ENCODE results near the gene MYH8. TPM values are rescaled to one million over a fixed set of nuclear protein-coding genes. Genes with fewer than 3 reads are reported as not detected.

The MYH8 gene
- total and polyA plus RNA-seq, 9 of the 15 experiments (the other 6 are each of a cell fraction or from before 2014, with no cell fraction given), result 0.01 to 0.05 (median 0.03) TPM; not detected in 6

DNA sequence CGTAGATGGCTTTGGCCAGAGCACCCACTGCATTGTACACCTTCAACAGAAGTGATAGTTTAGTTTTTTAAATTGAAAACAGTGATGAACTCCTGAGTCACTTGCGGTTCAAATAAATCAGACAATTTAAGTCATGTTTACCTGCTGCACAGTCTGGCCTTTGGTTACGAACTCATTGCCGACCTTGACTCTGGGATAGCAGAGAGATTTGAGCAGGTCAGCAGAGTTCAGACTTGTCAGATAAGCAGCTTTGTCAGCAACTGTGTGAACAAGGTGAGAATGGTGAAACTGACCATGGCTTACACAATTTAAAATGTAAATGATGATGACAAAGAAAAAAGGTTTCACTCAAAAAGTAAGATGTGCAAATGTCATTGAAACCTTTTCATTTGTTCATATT lies 38.3 kb upstream of the MYH8 start:
- FAIRE-seq, result no peak
- Histone ChIP-seq H3K79me2 (ENCODE audit: control insufficient read depth, insufficient read depth, low read length) (no peaks in the 10 kb centered on the region), H4K20me1 (replicated peaks; ENCODE audit: control insufficient read depth, insufficient read depth, low read length) (no peaks in the 10 kb centered on the region), H3K4me3 (no peak overlapping the region), H3K4me1 (replicated peaks in 1 of 2; ENCODE audit: control insufficient read depth in 2 of 2, insufficient read depth in 2 of 2, low read length in 2 of 2) (no peaks in the 10 kb centered on the region), H3K36me3 (ENCODE audit: control insufficient read depth, insufficient read depth, low read length) (no peaks in the 10 kb centered on the region), H3K9me3 (replicated peaks; ENCODE audit: control insufficient read depth, insufficient read depth, low read depth, low read length) (no peaks in the 10 kb centered on the region), H3K4me2 (ENCODE audit: insufficient read depth, low read length) (no peak overlapping the region), H2AFZ (ENCODE audit: low read depth, low read length) (no peak overlapping the region), H3K9me1 (ENCODE audit: control insufficient read depth, insufficient read depth, low read length) (no peaks in the 10 kb centered on the region), H3K27me3 (ENCODE audit: control insufficient read depth in 2 of 2, insufficient read depth in 2 of 2, low read length in 2 of 2) (no peaks in the 10 kb centered on the region), H3K27ac (ENCODE audit: extremely low read depth, low read depth, low read length) (no peak overlapping the region), H3K9ac (ENCODE audit: insufficient read depth in 1 of 2, low read depth in 2 of 2, low read length in 2 of 2) (no peak overlapping the region)
- BruUV-seq (replicated peaks), result no TSS peak
- WGBS (ENCODE audit: insufficient coverage, low coverage, missing lambda C conversion rate), result 2% methylated on average over 4 of the region's 4 CpGs
- ATAC-seq, result no peak
- intact Hi-C loops (cut with micrococcal nuclease), result no loop called here
- in situ Hi-C loops (cut with MboI), result no loop called here
- CTCF ChIA-PET (ENCODE audit: low intra/inter-chr PET ratio), result no interaction called here
- POLR2A ChIA-PET, result no interaction called here
- DNase-seq (ENCODE audit: extremely low read depth in 1 of 4, low spot score in 3 of 4), result no peak
- TF ChIP-seq TBL1XR1 (IDR thresholded peaks at IDR 0.05; ENCODE audit: low read length in 2 of 2), result no peak
- no peak for TF ChIP-seq KLF16 (IDR thresholded peaks at IDR 0.05)
- no peak for TF ChIP-seq MAFG (tag; conservative IDR thresholded peaks at IDR 0.05)
- no peak for TF ChIP-seq NCOA6 (IDR thresholded peaks at IDR 0.05)
- TF ChIP-seq, protein P1, sequence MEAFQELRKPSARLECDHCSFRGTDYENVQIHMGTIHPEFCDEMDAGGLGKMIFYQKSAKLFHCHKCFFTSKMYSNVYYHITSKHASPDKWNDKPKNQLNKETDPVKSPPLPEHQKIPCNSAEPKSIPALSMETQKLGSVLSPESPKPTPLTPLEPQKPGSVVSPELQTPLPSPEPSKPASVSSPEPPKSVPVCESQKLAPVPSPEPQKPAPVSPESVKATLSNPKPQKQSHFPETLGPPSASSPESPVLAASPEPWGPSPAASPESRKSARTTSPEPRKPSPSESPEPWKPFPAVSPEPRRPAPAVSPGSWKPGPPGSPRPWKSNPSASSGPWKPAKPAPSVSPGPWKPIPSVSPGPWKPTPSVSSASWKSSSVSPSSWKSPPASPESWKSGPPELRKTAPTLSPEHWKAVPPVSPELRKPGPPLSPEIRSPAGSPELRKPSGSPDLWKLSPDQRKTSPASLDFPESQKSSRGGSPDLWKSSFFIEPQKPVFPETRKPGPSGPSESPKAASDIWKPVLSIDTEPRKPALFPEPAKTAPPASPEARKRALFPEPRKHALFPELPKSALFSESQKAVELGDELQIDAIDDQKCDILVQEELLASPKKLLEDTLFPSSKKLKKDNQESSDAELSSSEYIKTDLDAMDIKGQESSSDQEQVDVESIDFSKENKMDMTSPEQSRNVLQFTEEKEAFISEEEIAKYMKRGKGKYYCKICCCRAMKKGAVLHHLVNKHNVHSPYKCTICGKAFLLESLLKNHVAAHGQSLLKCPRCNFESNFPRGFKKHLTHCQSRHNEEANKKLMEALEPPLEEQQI (IDR thresholded peaks at IDR 0.05), result no peak
- TF ChIP-seq NR2F6 (CRISPR knock-in tag; IDR thresholded peaks at IDR 0.05), result no peak
- no peak for TF ChIP-seq TSC22D4 (tag; IDR thresholded peaks at IDR 0.05)
- TF ChIP-seq, protein P2, sequence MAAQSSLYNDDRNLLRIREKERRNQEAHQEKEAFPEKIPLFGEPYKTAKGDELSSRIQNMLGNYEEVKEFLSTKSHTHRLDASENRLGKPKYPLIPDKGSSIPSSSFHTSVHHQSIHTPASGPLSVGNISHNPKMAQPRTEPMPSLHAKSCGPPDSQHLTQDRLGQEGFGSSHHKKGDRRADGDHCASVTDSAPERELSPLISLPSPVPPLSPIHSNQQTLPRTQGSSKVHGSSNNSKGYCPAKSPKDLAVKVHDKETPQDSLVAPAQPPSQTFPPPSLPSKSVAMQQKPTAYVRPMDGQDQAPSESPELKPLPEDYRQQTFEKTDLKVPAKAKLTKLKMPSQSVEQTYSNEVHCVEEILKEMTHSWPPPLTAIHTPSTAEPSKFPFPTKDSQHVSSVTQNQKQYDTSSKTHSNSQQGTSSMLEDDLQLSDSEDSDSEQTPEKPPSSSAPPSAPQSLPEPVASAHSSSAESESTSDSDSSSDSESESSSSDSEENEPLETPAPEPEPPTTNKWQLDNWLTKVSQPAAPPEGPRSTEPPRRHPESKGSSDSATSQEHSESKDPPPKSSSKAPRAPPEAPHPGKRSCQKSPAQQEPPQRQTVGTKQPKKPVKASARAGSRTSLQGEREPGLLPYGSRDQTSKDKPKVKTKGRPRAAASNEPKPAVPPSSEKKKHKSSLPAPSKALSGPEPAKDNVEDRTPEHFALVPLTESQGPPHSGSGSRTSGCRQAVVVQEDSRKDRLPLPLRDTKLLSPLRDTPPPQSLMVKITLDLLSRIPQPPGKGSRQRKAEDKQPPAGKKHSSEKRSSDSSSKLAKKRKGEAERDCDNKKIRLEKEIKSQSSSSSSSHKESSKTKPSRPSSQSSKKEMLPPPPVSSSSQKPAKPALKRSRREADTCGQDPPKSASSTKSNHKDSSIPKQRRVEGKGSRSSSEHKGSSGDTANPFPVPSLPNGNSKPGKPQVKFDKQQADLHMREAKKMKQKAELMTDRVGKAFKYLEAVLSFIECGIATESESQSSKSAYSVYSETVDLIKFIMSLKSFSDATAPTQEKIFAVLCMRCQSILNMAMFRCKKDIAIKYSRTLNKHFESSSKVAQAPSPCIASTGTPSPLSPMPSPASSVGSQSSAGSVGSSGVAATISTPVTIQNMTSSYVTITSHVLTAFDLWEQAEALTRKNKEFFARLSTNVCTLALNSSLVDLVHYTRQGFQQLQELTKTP (IDR thresholded peaks at IDR 0.05; ENCODE audit: low read depth in 1 of 2, partially characterized antibody in 2 of 2), result no peak
- TF ChIP-seq RB1 (IDR thresholded peaks at IDR 0.05; ENCODE audit: low read depth), result no peak
- TF ChIP-seq TOE1 (IDR thresholded peaks at IDR 0.05; ENCODE audit: borderline replicate concordance), result no peak
- no peak for TF ChIP-seq TOE1 (CRISPR knock-in tag; IDR thresholded peaks at IDR 0.05; ENCODE audit: borderline replicate concordance, low read depth)
- TF ChIP-seq, protein P3, sequence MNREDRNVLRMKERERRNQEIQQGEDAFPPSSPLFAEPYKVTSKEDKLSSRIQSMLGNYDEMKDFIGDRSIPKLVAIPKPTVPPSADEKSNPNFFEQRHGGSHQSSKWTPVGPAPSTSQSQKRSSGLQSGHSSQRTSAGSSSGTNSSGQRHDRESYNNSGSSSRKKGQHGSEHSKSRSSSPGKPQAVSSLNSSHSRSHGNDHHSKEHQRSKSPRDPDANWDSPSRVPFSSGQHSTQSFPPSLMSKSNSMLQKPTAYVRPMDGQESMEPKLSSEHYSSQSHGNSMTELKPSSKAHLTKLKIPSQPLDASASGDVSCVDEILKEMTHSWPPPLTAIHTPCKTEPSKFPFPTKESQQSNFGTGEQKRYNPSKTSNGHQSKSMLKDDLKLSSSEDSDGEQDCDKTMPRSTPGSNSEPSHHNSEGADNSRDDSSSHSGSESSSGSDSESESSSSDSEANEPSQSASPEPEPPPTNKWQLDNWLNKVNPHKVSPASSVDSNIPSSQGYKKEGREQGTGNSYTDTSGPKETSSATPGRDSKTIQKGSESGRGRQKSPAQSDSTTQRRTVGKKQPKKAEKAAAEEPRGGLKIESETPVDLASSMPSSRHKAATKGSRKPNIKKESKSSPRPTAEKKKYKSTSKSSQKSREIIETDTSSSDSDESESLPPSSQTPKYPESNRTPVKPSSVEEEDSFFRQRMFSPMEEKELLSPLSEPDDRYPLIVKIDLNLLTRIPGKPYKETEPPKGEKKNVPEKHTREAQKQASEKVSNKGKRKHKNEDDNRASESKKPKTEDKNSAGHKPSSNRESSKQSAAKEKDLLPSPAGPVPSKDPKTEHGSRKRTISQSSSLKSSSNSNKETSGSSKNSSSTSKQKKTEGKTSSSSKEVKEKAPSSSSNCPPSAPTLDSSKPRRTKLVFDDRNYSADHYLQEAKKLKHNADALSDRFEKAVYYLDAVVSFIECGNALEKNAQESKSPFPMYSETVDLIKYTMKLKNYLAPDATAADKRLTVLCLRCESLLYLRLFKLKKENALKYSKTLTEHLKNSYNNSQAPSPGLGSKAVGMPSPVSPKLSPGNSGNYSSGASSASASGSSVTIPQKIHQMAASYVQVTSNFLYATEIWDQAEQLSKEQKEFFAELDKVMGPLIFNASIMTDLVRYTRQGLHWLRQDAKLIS (CRISPR knock-in tag; IDR thresholded peaks at IDR 0.05), result no peak
- TF ChIP-seq MYBL2 (IDR thresholded peaks at IDR 0.05; ENCODE audit: low read depth), result no peak
- TF ChIP-seq MYBL2 (CRISPR knock-in tag; IDR thresholded peaks at IDR 0.05; ENCODE audit: borderline replicate concordance), result no peak
- no peak for TF ChIP-seq DPF2 (IDR thresholded peaks at IDR 0.05)

All from K562 (cell line).